Measurements from ENCODE around the gene GOT2. TPM values are rescaled to one million over a fixed set of nuclear protein-coding genes. Genes with fewer than 3 reads are reported as not detected.

The GOT2 gene
- total RNA-seq, 1 donor from 2014 or later, result 57.5 TPM

GRCh38 chr16:58679763-58680162 lies 54.4 kb downstream of the GOT2 start:
- Histone ChIP-seq H3K36me3 (no peaks in the 10 kb centered on the region), H3K4me3 (no peak overlapping the region), H3K9me3 (no peaks in the 10 kb centered on the region), H3K27ac (no peak overlapping the region), H3K4me1 (peaks cover 13% of the 10 kb centered on the region), H3K27me3 (no peaks in the 10 kb centered on the region)
- TF ChIP-seq POLR2AphosphoS5 (IDR thresholded peaks at IDR 0.05; ENCODE audit: insufficient read depth in 1 of 2, low read depth in 1 of 2) (no peak), CTCF (IDR thresholded peaks at IDR 0.05) (no peak), POLR2A (IDR thresholded peaks at IDR 0.05) (no peak)
- intact Hi-C loops (cut with DNase I), result no loop called here
- DNase-seq (ENCODE audit: extremely low spot score in 2 of 2), result no peak

- intact Hi-C loops (cut with DNase I), result no loop called here
- H3K36me3 ChIP-seq, result no peaks in the 10 kb centered on the region
These were observed 55.4 kb downstream of the GOT2 start for GRCh38 chr16:58678716-58679115.

GRCh38 chr16:58678269-58678668 lies 55.8 kb downstream of the GOT2 start:
- Histone ChIP-seq H3K36me3 (no peaks in the 10 kb centered on the region), H3K4me1 (peaks cover 2% of the 10 kb centered on the region), H3K27ac (no peak overlapping the region), H3K9me3 (no peaks in the 10 kb centered on the region), H3K27me3 (no peaks in the 10 kb centered on the region), H3K4me3 (no peak overlapping the region)
- intact Hi-C loops (cut with DNase I), result no loop called here
- DNase-seq (ENCODE audit: extremely low spot score in 2 of 2), result no peak
- TF ChIP-seq POLR2AphosphoS5 (IDR thresholded peaks at IDR 0.05; ENCODE audit: insufficient read depth in 1 of 2, low read depth in 1 of 2) (no peak), CTCF (IDR thresholded peaks at IDR 0.05) (no peak), POLR2A (IDR thresholded peaks at IDR 0.05) (no peak)

More at GRCh38 chr16:58678716-58679115, 55.4 kb downstream of the GOT2 start:
- TF ChIP-seq POLR2A (IDR thresholded peaks at IDR 0.05), result no peak
- no peak for TF ChIP-seq POLR2AphosphoS5 (IDR thresholded peaks at IDR 0.05; ENCODE audit: insufficient read depth in 1 of 2, low read depth in 1 of 2)
- no peak for TF ChIP-seq CTCF (IDR thresholded peaks at IDR 0.05)
- no peaks in the 10 kb centered on the region for H3K9me3 ChIP-seq
- peaks cover 7% of the 10 kb centered on the region for H3K4me1 ChIP-seq
- no peak for DNase-seq (ENCODE audit: extremely low spot score in 2 of 2)
- H3K4me3 ChIP-seq, result no peak overlapping the region
- no peaks in the 10 kb centered on the region for H3K27me3 ChIP-seq
- H3K27ac ChIP-seq, result no peak overlapping the region

GRCh38 chr16:58670946-58671583 lies 63.1 kb downstream of the GOT2 start:
- TF ChIP-seq POLR2AphosphoS5 (IDR thresholded peaks at IDR 0.05; ENCODE audit: insufficient read depth in 1 of 2, low read depth in 1 of 2), result no peak
- no peak for TF ChIP-seq CTCF (IDR thresholded peaks at IDR 0.05)
- no peak for TF ChIP-seq POLR2A (IDR thresholded peaks at IDR 0.05)
- Histone ChIP-seq H3K36me3 (no peaks in the 10 kb centered on the region), H3K27me3 (no peaks in the 10 kb centered on the region), H3K4me1 (no peaks in the 10 kb centered on the region), H3K9me3 (no peaks in the 10 kb centered on the region), H3K27ac (no peak overlapping the region), H3K4me3 (no peak overlapping the region)
- intact Hi-C loops (cut with DNase I), result loop anchor here (2.0 kb wide), 1 partner anchor 44 kb away; no protein-coding TSS in a partner anchor
- DNase-seq (ENCODE audit: extremely low spot score in 2 of 2), result no peak

GRCh38 chr16:58670177-58670576 lies 63.9 kb downstream of the GOT2 start:
- no peaks in the 10 kb centered on the region for H3K4me1 ChIP-seq
- TF ChIP-seq POLR2AphosphoS5 (IDR thresholded peaks at IDR 0.05; ENCODE audit: insufficient read depth in 1 of 2, low read depth in 1 of 2) (no peak), POLR2A (IDR thresholded peaks at IDR 0.05) (no peak), CTCF (IDR thresholded peaks at IDR 0.05) (no peak)
- H3K9me3 ChIP-seq, result no peaks in the 10 kb centered on the region
- H3K27me3 ChIP-seq, result no peaks in the 10 kb centered on the region
- intact Hi-C loops (cut with DNase I), result loop anchor here (2.0 kb wide), 1 partner anchor 45 kb away; no protein-coding TSS in a partner anchor
- no peak overlapping the region for H3K4me3 ChIP-seq
- DNase-seq (ENCODE audit: extremely low spot score in 2 of 2), result no peak
- H3K27ac ChIP-seq, result no peak overlapping the region
- H3K36me3 ChIP-seq, result no peaks in the 10 kb centered on the region

All from vagina (tissue), 2 donors.